ENCODE measurements around the gene GRIA2. TPM values are rescaled to one million over a fixed set of nuclear protein-coding genes. Genes with fewer than 3 reads are reported as not detected.
"Not testable (repeated sequence)": the region's sequence is repeated elsewhere in the genome, so short reads cannot be mapped to it uniquely, and the experiment has no call there.

The GRIA2 gene
- total RNA-seq = not detected

- H3K4me1 Mint-ChIP-seq = no peaks in the 10 kb centered on the region
Measured at GRCh38 chr4:157220371-157220881, at the start of gene GRIA2. GRIA2 (plus strand) TSS chr4:157220728; CDS start chr4:157221043, 315 bp downstream.

GRCh38 chr4:157172011-157172410 is 48.5 kb upstream of the GRIA2 start:
- no peak for ATAC-seq (ENCODE audit: low read depth)
- no peaks in the 10 kb centered on the region for H3K9me3 Mint-ChIP-seq

More at GRCh38 chr4:157220371-157220881, at the start of gene GRIA2:
- H3K27me3 Mint-ChIP-seq = peaks cover 28% of the 10 kb centered on the region
- peak within 1 kb of the TSS; percentile 16 for H3K4me3 Mint-ChIP-seq
- peaks cover 2% of the 10 kb centered on the region for H3K36me3 Mint-ChIP-seq
- H3K9me3 Mint-ChIP-seq = peaks cover 6% of the 10 kb centered on the region
- ATAC-seq (ENCODE audit: low read depth) (no peak), DNase-seq (peak; percentile 65)
- POLR2A ChIA-PET = no interaction called here
- H3K27ac Mint-ChIP-seq = no peak within 1 kb of the TSS

DNA sequence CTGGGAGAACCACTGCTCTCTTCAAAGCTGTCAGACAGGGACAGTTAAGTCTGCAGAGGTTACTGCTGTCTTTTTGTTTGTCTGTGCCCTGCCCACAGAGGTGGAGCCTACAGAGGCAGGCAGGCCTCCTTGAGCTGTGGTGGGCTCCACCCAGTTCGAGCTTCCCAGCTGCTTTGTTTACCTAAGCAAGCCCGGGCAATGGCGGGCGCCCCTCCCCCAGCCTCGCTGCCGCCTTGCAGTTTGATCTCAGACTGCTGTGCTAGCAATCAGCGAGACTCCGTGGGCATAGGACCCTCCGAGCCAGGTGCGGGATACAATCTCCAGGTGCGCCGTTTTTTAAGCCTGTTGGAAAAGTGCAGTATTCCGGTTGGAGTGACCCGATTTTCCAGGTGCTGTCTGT is 40.3 kb upstream of the GRIA2 start:
- H3K4me1 Mint-ChIP-seq; POLR2A ChIA-PET; H3K4me3 Mint-ChIP-seq; ATAC-seq (ENCODE audit: low read depth); H3K36me3 Mint-ChIP-seq; H3K9me3 Mint-ChIP-seq; H3K27me3 Mint-ChIP-seq; DNase-seq; H3K27ac Mint-ChIP-seq: not testable (repeated sequence)

More at GRCh38 chr4:157172011-157172410, 48.5 kb upstream of the GRIA2 start:
- no peaks in the 10 kb centered on the region for H3K27me3 Mint-ChIP-seq
- POLR2A ChIA-PET = no interaction called here
- H3K4me3 Mint-ChIP-seq = no peak overlapping the region
- H3K27ac Mint-ChIP-seq = no peak overlapping the region
- no peak for DNase-seq
- no peaks in the 10 kb centered on the region for H3K36me3 Mint-ChIP-seq
- no peaks in the 10 kb centered on the region for H3K4me1 Mint-ChIP-seq

GRCh38 chr4:157184300-157184699 is 36.2 kb upstream of the GRIA2 start:
- POLR2A ChIA-PET = no interaction called here
- no peak overlapping the region for H3K4me3 Mint-ChIP-seq

DNA sequence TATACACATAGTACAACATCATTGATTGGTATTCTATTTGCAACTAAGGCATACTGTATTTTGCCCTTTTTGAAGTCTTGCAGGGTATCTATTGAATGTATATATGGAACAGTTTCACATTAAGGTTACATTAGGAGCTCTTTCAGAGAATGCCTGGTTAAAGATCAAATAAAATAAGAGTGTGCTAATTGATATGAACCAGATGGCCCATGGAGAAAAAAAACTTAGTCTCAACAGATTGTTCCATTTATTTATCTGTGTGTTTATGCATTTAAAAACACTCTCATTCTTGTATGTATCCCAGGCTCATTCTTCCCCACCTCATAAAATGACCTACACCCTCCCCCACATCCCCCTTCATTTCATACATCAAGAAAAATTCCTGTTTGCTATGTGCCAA is 35.2 kb upstream of the GRIA2 start:
- POLR2A ChIA-PET = no interaction called here
- no peaks in the 10 kb centered on the region for H3K27me3 Mint-ChIP-seq
- ATAC-seq (ENCODE audit: low read depth) (no peak), DNase-seq (no peak)
- H3K36me3 Mint-ChIP-seq = no peaks in the 10 kb centered on the region
- no peak overlapping the region for H3K27ac Mint-ChIP-seq
- no peak overlapping the region for H3K4me3 Mint-ChIP-seq
- no peaks in the 10 kb centered on the region for H3K9me3 Mint-ChIP-seq
- H3K4me1 Mint-ChIP-seq = no peaks in the 10 kb centered on the region

More at GRCh38 chr4:157184300-157184699, 36.2 kb upstream of the GRIA2 start:
- Mint-ChIP-seq H3K4me1 (no peaks in the 10 kb centered on the region), H3K27ac (no peak overlapping the region), H3K36me3 (no peaks in the 10 kb centered on the region), H3K27me3 (no peaks in the 10 kb centered on the region), H3K9me3 (no peaks in the 10 kb centered on the region)
- no peak for ATAC-seq (ENCODE audit: low read depth)
- no peak for DNase-seq

- ATAC-seq (ENCODE audit: low read depth) = no peak
- no peaks in the 10 kb centered on the region for H3K4me1 Mint-ChIP-seq
- H3K4me3 Mint-ChIP-seq = no peak overlapping the region
- POLR2A ChIA-PET = no interaction called here
- no peak overlapping the region for H3K27ac Mint-ChIP-seq
- H3K36me3 Mint-ChIP-seq = no peaks in the 10 kb centered on the region
- H3K27me3 Mint-ChIP-seq = no peaks in the 10 kb centered on the region
- no peak for DNase-seq
- no peaks in the 10 kb centered on the region for H3K9me3 Mint-ChIP-seq
Measured at GRCh38 chr4:157195374-157195773, 25.2 kb upstream of the GRIA2 start.

DNA sequence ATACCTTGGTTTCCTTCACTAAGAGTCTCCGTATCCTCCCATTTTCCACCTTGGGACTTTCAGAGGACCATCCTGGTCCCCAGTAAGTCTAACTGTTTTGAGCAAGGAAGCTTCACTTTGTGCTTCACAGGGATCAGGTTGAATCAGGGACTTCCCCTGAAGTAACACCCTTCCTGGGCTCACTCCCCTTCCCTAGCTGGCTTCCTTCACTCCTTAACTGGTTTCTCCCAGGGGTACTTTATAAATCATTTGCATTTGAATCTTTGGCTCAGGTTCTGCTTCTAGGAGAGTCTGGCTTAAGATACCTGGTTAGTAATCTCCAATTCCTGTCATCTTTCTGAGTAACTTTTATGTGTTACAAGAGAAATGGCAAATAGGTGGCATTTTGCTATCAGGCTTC is 24.5 kb upstream of the GRIA2 start:
- no peaks in the 10 kb centered on the region for H3K4me1 Mint-ChIP-seq
- ATAC-seq (ENCODE audit: low read depth) (no peak), DNase-seq (no peak)
- H3K4me3 Mint-ChIP-seq = no peak overlapping the region
- no peak overlapping the region for H3K27ac Mint-ChIP-seq
- H3K27me3 Mint-ChIP-seq = no peaks in the 10 kb centered on the region
- no peaks in the 10 kb centered on the region for H3K36me3 Mint-ChIP-seq
- no peaks in the 10 kb centered on the region for H3K9me3 Mint-ChIP-seq
- POLR2A ChIA-PET = no interaction called here

DNA sequence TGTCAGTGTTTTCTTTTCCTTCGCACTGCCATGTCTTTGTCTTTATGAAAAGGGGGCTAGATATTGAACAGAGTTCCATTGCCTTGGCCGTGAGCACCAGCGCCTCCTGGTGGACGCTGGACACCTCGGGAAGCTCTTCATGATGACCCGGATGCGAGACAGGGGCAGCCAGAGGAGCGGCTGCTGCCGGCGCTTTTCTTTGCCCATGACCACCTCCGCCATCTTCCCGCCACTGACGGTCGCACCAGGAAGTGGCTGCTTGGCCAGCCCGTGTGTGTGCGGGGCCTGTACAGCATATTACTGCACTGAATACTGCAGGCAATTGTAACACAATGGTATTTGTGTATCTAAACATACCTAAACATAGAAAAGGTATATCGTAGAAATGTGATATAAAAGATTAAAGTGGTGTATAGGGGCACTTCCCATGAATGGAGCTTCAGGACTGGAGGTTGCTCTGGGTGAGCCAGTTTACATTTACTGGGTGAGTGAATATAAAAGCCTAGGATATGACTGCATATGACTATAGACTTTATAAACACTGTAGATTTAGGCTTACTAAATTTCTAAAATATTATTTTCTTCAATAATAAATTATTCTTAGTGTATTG is 15.8 kb upstream of the GRIA2 start:
- ATAC-seq (ENCODE audit: low read depth) (no peak), DNase-seq (no peak)
- Mint-ChIP-seq H3K27me3 (no peaks in the 10 kb centered on the region), H3K4me1 (no peaks in the 10 kb centered on the region), H3K9me3 (no peaks in the 10 kb centered on the region), H3K36me3 (no peaks in the 10 kb centered on the region), H3K4me3 (no peak overlapping the region), H3K27ac (no peak overlapping the region)
- POLR2A ChIA-PET = no interaction called here

DNA sequence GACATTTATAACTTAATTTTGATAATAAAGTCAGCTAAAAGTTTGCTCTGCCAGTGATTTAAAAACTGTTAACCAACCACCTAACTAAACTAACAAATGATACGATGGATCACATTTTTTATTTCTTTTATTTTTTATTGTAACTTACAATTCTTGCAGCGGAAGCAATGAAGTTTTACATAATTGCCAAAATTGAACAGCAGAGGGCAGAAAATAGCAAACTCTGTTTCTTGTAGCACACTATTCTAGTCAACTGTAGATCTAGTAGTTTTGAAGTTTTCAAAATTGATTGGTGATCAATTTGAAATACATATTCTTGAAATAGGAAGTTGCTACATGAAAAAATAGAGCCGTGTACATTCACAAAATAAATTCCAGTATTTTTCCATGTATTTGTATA is 2.8 kb upstream of the GRIA2 start:
- peaks cover 2% of the 10 kb centered on the region for H3K36me3 Mint-ChIP-seq
- no peak overlapping the region for H3K4me3 Mint-ChIP-seq
- H3K4me1 Mint-ChIP-seq = no peaks in the 10 kb centered on the region
- ATAC-seq (ENCODE audit: low read depth) (no peak), DNase-seq (no peak)
- H3K27me3 Mint-ChIP-seq = peaks cover 22% of the 10 kb centered on the region
- peaks cover 6% of the 10 kb centered on the region for H3K9me3 Mint-ChIP-seq
- no peak overlapping the region for H3K27ac Mint-ChIP-seq
- POLR2A ChIA-PET = no interaction called here

GRCh38 chr4:157219711-157220370 is 687 bp upstream of the GRIA2 start:
- DNase-seq (no peak), ATAC-seq (ENCODE audit: low read depth) (peak; percentile 45)
- H3K36me3 Mint-ChIP-seq = peaks cover 2% of the 10 kb centered on the region
- H3K4me3 Mint-ChIP-seq = no peak overlapping the region
- peaks cover 28% of the 10 kb centered on the region for H3K27me3 Mint-ChIP-seq
- peaks cover 6% of the 10 kb centered on the region for H3K9me3 Mint-ChIP-seq
- no peaks in the 10 kb centered on the region for H3K4me1 Mint-ChIP-seq
- no peak overlapping the region for H3K27ac Mint-ChIP-seq
- POLR2A ChIA-PET = no interaction called here

DNA sequence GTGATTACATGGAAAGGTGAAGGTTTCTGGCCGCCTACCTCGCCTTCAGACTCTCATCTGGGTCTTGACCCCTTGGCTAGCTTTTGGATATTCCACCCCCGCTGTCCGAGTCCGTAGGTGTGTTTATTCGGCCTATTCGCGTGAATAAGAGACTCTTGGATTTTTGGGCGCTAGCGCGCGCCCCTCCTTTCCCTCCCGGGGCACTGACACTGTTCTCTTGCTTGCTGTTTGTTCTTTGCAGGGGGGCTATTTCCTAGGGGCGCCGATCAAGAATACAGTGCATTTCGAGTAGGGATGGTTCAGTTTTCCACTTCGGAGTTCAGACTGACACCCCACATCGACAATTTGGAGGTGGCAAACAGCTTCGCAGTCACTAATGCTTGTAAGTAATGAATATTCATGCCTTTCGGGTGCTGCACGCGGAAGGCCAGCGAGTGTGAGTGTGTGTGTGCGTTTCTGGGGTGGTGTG is 932 bp downstream of the GRIA2 start:
- Mint-ChIP-seq H3K27me3 (peaks cover 28% of the 10 kb centered on the region), H3K4me1 (no peaks in the 10 kb centered on the region), H3K9me3 (peaks cover 6% of the 10 kb centered on the region), H3K27ac (no peak overlapping the region), H3K4me3 (no peak overlapping the region), H3K36me3 (peaks cover 2% of the 10 kb centered on the region)
- POLR2A ChIA-PET = no interaction called here
- DNase-seq (no peak), ATAC-seq (ENCODE audit: low read depth) (no peak)

GRCh38 chr4:157221895-157222770 is 1.6 kb downstream of the GRIA2 start:
- no peak for DNase-seq
- Mint-ChIP-seq H3K27ac (no peak overlapping the region), H3K36me3 (peaks cover 2% of the 10 kb centered on the region), H3K4me1 (no peaks in the 10 kb centered on the region), H3K9me3 (peaks cover 6% of the 10 kb centered on the region), H3K27me3 (peaks cover 28% of the 10 kb centered on the region), H3K4me3 (no peak overlapping the region)
- ATAC-seq (ENCODE audit: low read depth) = no peak
- POLR2A ChIA-PET = no interaction called here

GRCh38 chr4:157222771-157223160 is 2.2 kb downstream of the GRIA2 start:
- Mint-ChIP-seq H3K36me3 (peaks cover 2% of the 10 kb centered on the region), H3K27me3 (peaks cover 28% of the 10 kb centered on the region), H3K9me3 (peaks cover 6% of the 10 kb centered on the region), H3K4me1 (no peaks in the 10 kb centered on the region), H3K27ac (no peak overlapping the region), H3K4me3 (no peak overlapping the region)
- ATAC-seq (ENCODE audit: low read depth) = no peak
- no peak for DNase-seq
- POLR2A ChIA-PET = no interaction called here
